ENCODE results near the gene SV2B.

Gene SV2B

DNA sequence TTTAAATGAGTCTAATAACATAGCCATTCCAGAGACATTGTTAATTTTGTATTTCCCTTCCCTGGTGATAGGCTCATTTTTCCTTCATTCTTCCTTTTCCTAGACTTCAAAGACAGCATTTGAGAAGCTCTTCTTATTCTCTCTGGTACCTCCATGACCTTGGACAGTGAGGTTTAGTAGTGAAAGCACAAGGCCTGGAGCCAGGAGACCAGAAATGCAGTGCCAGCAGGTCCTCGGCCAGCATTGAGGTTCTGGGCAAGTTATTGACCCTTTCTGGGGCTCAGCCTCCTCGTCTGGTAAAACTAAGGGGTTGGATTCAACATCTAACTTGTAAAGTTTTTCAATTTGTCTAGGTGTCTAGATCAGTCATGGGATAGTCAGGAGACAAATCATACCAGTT lies 146.9 kb downstream of the SV2B start:
- Mint-ChIP-seq H3K4me3 (no peak overlapping the region), H3K27me3 (peaks cover 33 to 44% of the 10 kb centered on the region in 2 donors), H3K4me1 (ENCODE audit: low read depth in 2 of 2) (no peaks in the 10 kb centered on the region), H3K36me3 (ENCODE audit: insufficient read depth) (no peaks in the 10 kb centered on the region), H3K9me3 (no peaks in the 10 kb centered on the region), H3K27ac (no peak overlapping the region)
- DNase-seq (no peak), ATAC-seq (replicated peaks) (no peak)

DNA sequence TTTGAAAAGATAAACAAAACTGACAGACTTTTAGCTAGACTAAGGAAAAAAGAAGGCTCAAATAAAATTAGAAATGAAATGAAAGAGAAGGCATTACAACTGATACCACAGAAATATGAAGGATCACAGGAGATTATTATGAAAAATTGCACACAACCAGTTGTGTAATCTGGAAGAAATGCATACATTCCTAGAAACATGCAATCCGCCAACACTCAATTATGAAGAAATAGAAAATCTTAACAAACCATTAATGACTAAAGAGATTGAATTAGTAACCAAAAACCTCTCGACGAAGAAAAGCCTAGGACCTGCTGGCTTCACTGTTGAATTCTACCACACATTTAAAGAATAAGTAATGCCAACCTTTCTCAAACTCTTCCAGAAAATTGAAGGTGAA lies 149.5 kb downstream of the SV2B start:
- no peak overlapping the region for H3K4me3 Mint-ChIP-seq
- H3K27ac Mint-ChIP-seq, result no peak overlapping the region
- DNase-seq (no peak), ATAC-seq (replicated peaks) (no peak)
- peaks cover 44 to 47% of the 10 kb centered on the region in 2 donors for H3K27me3 Mint-ChIP-seq
- H3K4me1 Mint-ChIP-seq (ENCODE audit: low read depth in 2 of 2), result no peaks in the 10 kb centered on the region
- H3K36me3 Mint-ChIP-seq (ENCODE audit: insufficient read depth), result no peaks in the 10 kb centered on the region
- no peaks in the 10 kb centered on the region for H3K9me3 Mint-ChIP-seq

DNA sequence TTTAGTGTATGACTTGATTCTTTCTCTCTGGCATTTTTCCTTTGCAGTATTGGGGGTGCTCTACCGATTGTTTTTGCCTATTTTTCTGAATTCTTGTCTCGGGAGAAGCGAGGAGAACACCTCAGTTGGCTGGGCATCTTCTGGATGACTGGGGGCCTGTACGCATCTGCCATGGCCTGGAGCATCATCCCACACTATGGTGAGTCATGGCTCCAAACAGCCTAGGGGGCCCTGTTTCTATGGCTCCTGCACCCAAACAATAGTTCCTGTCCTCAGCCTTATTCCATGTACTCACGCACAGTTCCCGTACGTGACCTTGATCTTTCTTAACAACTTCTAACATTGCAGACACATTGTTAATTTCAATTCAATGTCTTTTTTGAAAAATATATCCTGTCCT lies 152.3 kb downstream of the SV2B start:
- Mint-ChIP-seq H3K27me3 (peaks cover 56 to 62% of the 10 kb centered on the region in 2 donors), H3K9me3 (no peaks in the 10 kb centered on the region)

DNA sequence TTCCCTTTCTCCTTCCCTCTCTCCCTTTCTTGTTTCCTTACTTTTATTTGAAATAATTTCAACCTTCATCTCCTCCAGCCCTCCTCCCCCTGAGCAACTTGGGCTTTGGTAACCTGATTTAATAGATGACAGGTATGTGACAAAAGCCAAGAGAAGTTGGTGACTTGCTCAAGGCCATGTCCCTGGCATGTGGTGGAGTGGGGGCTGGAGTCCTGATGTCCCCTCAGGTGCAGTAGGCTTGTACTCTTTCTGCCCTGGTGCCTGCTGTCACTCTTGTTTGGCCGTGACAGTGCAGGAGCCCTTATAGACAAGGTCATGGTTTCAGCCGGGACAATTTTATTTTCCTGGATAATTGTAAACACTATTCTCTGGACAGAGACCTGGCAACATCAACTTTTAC lies 152.7 kb downstream of the SV2B start:
- peaks cover 58 to 63% of the 10 kb centered on the region in 2 donors for H3K27me3 Mint-ChIP-seq
- H3K4me1 Mint-ChIP-seq (ENCODE audit: low read depth in 2 of 2), result no peaks in the 10 kb centered on the region
- H3K36me3 Mint-ChIP-seq (ENCODE audit: insufficient read depth), result no peaks in the 10 kb centered on the region
- DNase-seq (no peak), ATAC-seq (replicated peaks) (no peak)
- H3K27ac Mint-ChIP-seq, result no peak overlapping the region
- H3K9me3 Mint-ChIP-seq, result no peaks in the 10 kb centered on the region
- no peak overlapping the region for H3K4me3 Mint-ChIP-seq

More for the DNA sequence above, 152.3 kb downstream of the SV2B start:
- ATAC-seq (replicated peaks), result no peak
- H3K36me3 Mint-ChIP-seq (ENCODE audit: insufficient read depth), result no peaks in the 10 kb centered on the region
- no peak overlapping the region for H3K4me3 Mint-ChIP-seq
- no peak overlapping the region for H3K27ac Mint-ChIP-seq
- no peak for DNase-seq
- no peaks in the 10 kb centered on the region for H3K4me1 Mint-ChIP-seq (ENCODE audit: low read depth in 2 of 2)

DNA sequence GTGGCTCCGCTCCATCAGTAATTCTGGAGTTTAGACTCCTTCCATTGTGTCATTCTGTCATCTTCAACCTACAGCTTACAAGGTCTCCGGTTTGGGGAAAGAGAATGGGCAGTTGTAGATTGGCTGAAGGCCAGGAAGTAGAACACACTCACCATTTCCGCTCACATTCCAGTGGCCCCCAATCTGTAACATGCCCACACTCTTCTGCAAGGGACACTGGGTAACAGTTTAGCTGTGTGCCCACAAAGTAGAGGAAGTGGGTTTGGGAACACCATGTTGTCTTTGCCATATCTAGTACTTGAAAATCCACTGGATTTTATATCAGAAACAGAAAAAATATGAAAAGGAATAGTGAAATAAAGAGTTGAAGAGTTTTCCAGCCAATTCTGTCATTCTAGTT lies 153.5 kb downstream of the SV2B start:
- Mint-ChIP-seq H3K4me1 (ENCODE audit: low read depth in 2 of 2) (peaks cover 0 to 2% of the 10 kb centered on the region in 2 donors), H3K36me3 (ENCODE audit: insufficient read depth) (no peaks in the 10 kb centered on the region), H3K27me3 (peaks cover 59 to 72% of the 10 kb centered on the region in 2 donors), H3K27ac (no peak overlapping the region), H3K4me3 (no peak overlapping the region), H3K9me3 (no peaks in the 10 kb centered on the region)
- ATAC-seq (replicated peaks) (no peak), DNase-seq (no peak)

DNA sequence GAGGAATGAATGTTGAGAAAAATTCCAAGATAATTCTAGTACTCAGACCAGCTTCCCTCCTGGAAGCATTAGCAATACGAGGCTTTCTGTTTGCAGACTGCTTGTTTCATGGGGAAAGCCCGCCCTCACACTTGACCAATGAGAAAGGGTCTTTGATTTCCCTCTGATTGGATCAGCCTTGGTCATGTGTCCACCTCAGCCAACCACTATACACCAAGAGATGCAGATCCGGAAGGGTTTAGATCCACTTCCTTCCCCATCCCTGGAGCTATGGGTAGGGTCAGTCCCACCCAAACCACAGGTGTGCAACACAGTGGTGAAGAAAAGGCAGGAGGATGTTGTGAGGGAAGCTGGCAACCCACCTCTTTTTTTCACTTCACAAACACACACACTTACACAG lies 154.7 kb downstream of the SV2B start:
- no peaks in the 10 kb centered on the region for H3K9me3 Mint-ChIP-seq
- no peak overlapping the region for H3K27ac Mint-ChIP-seq
- no peaks in the 10 kb centered on the region for H3K36me3 Mint-ChIP-seq (ENCODE audit: insufficient read depth)
- no peak overlapping the region for H3K4me3 Mint-ChIP-seq
- ATAC-seq (replicated peaks) (no peak), DNase-seq (no peak)
- peaks cover 0 to 2% of the 10 kb centered on the region in 2 donors for H3K4me1 Mint-ChIP-seq (ENCODE audit: low read depth in 2 of 2)
- H3K27me3 Mint-ChIP-seq, result peaks cover 50 to 75% of the 10 kb centered on the region in 2 donors

DNA sequence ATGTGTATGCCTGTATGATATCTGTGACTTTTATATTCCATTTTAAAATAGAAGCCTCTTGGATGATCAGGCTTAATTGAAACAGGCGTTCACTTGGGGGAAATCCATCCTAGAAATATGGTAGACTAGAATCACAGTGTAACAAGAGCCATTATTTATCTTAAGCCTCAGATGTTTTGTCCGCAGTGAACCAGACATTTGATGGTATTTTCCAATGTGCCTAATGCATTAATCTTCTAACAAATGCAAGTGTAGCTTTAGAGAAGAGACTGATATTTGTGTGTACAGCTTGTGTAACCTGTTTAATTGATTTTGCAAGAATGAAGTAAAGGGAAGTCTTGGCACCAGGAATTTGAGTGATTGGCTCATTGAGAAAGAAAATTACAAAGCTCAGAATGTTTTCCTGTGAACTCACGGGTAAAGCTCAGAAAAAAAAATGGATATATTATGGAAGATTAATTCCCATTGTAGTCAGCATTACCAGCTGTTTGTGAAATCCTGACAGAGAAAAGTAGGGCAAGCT lies 155.7 kb downstream of the SV2B start:
- no peak for DNase-seq
- H3K4me3 Mint-ChIP-seq, result no peak overlapping the region
- H3K4me1 Mint-ChIP-seq (ENCODE audit: low read depth in 2 of 2), result peaks cover 0 to 2% of the 10 kb centered on the region in 2 donors
- peaks cover 51 to 84% of the 10 kb centered on the region in 2 donors for H3K27me3 Mint-ChIP-seq
- no peak overlapping the region for H3K27ac Mint-ChIP-seq
- H3K9me3 Mint-ChIP-seq, result no peaks in the 10 kb centered on the region
- no peaks in the 10 kb centered on the region for H3K36me3 Mint-ChIP-seq (ENCODE audit: insufficient read depth)
- no peak for ATAC-seq (replicated peaks)

DNA sequence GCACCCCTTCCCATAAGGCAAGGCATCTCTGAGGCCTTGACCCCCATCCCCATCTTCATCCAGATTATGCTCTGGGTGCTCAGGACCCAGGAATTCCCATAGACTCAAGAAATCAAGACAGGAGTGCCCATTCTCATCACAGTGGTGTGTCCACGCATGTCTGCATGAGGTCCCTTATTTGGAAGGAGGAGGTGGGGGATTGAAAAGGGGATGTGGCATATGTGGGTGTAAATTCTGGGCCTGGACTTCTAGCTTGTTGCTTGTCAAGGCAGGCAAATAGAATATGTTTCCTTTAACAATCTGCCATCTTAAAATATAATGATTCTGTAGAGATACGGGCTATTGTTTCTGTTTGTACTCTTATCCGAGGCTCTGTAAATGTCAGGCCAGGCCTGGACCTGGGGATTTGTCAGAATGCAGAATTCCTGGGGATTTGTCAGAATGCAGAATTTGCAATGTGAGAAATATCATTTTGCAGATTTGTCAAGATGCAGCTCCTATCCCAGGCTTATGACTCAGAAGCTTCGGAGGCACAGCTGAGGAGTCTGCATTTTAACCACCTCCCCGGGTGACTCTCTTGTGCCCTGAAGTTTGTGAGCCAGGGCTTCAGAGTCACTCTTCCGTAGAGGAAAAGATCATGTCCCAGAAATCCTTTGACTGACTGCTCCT lies 157.8 kb downstream of the SV2B start:
- Mint-ChIP-seq H3K27ac (no peak overlapping the region), H3K4me3 (no peak overlapping the region), H3K9me3 (no peaks in the 10 kb centered on the region), H3K36me3 (ENCODE audit: insufficient read depth) (no peaks in the 10 kb centered on the region), H3K4me1 (ENCODE audit: low read depth in 2 of 2) (peaks cover 0 to 2% of the 10 kb centered on the region in 2 donors), H3K27me3 (peaks cover 43 to 69% of the 10 kb centered on the region in 2 donors)
- ATAC-seq (replicated peaks) (no peak), DNase-seq (no peak)

DNA sequence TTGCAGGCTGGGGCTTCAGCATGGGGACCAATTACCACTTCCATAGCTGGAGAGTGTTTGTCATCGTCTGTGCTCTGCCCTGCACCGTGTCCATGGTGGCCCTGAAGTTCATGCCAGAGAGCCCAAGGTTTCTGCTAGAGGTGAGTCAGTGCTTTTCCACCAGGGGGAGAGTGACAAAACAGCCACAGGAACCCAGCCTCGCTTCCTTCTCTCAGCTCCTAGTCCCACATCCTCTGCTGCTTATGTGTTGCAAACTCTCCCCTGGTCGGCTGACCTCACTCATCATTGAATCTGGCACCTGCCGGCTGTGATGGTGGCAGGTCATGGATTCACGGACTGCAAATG lies 158.3 kb downstream of the SV2B start:
- Mint-ChIP-seq H3K4me1 (ENCODE audit: low read depth in 2 of 2) (peaks cover 0 to 2% of the 10 kb centered on the region in 2 donors), H3K36me3 (ENCODE audit: insufficient read depth) (no peaks in the 10 kb centered on the region), H3K9me3 (no peaks in the 10 kb centered on the region), H3K27ac (no peak overlapping the region), H3K4me3 (no peak overlapping the region), H3K27me3 (peaks cover 42 to 64% of the 10 kb centered on the region in 2 donors)
- DNase-seq (no peak), ATAC-seq (replicated peaks) (no peak)

DNA sequence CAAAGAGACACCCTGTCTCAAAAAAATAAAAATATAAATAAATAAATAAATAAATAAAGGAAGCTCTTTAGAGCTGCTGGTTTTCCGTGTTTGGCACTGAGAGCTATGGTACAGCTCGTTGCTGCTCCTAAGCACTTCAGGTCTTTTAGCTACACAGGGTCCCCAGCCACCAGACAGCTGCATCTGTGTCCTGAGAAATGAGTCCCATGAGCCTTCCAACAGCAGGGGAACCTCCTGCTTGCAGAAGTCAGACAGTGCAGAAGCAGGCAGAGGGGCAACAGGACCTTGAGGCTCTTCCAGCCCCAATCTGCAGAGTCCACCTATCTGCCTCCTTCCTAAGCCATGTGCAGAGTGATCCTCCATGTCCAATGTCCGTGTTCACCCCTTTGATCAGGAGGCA lies 159.0 kb downstream of the SV2B start:
- H3K4me1 Mint-ChIP-seq (ENCODE audit: low read depth in 2 of 2), result peaks cover 0 to 2% of the 10 kb centered on the region in 2 donors
- no peak for DNase-seq
- no peak overlapping the region for H3K4me3 Mint-ChIP-seq
- H3K9me3 Mint-ChIP-seq, result no peaks in the 10 kb centered on the region
- peaks cover 42 to 57% of the 10 kb centered on the region in 2 donors for H3K27me3 Mint-ChIP-seq
- no peak for ATAC-seq (replicated peaks)
- H3K36me3 Mint-ChIP-seq (ENCODE audit: insufficient read depth), result no peaks in the 10 kb centered on the region
- no peak overlapping the region for H3K27ac Mint-ChIP-seq

DNA sequence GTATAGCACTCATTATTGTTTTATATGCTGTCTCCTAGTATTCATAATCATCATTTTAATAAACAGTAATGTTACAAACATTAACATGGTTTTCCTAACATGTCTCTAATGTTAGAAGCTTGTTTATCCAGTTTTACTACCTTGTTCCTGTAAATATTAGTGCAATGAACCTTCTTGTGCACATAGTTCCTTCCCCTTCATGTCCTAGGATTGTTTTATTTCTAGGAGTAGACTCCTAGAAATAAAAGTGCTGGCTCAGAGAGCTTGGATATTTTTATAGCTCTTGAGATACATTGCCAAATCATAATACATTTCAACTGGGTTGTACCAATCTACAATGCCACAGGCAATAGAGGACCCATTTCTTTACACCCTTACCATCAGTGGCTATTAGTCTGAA lies 161.3 kb downstream of the SV2B start:
- H3K4me3 Mint-ChIP-seq, result no peak overlapping the region
- no peak overlapping the region for H3K27ac Mint-ChIP-seq
- peaks cover 0 to 2% of the 10 kb centered on the region in 2 donors for H3K4me1 Mint-ChIP-seq (ENCODE audit: low read depth in 2 of 2)
- no peaks in the 10 kb centered on the region for H3K9me3 Mint-ChIP-seq
- peaks cover 33 to 46% of the 10 kb centered on the region in 2 donors for H3K27me3 Mint-ChIP-seq
- H3K36me3 Mint-ChIP-seq (ENCODE audit: insufficient read depth), result no peaks in the 10 kb centered on the region
- no peak for ATAC-seq (replicated peaks)
- no peak for DNase-seq

DNA sequence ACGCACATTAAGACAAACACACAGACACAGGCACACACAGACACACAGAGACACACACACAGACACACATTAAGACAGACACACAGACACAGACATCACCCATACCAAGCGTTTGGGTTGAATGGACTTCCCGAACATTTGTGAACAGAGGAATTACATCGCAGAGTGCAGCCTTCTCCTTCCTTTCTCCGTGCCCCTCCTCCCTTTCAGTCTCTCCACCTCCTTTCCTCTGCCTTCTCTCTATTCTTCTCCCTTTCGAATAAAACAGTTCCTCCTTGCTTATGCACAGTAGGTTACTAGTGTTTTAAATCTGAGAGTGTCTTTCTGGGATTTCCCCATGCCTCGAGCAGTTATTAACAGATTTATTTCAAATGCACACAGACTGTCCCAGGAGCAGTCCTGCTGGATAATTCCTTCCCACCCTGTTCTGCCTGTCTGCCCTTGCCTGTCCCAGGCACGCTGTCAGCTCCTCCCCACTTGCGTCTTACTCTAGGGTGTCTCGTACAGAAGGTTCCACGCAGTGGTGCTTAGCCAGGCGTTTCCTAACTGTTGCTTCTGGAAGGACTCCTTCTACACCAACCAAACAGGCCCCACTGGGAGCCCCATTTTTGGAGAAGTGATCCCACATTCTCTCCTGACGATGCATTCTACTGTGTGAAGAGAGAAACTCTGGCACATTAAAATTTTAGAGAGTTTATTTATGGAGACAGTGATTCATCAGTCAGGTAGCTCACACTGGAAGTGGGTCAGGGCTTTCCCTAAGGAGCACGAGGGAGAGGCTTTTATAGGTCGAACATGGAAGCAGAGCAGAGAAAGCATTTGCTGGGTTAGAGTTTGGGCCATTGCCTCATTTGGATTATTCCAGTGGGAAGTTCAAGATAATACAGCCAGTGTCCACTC lies 163.8 kb downstream of the SV2B start:
- ATAC-seq (replicated peaks) (no peak), DNase-seq (no peak)
- H3K9me3 Mint-ChIP-seq, result no peaks in the 10 kb centered on the region

DNA sequence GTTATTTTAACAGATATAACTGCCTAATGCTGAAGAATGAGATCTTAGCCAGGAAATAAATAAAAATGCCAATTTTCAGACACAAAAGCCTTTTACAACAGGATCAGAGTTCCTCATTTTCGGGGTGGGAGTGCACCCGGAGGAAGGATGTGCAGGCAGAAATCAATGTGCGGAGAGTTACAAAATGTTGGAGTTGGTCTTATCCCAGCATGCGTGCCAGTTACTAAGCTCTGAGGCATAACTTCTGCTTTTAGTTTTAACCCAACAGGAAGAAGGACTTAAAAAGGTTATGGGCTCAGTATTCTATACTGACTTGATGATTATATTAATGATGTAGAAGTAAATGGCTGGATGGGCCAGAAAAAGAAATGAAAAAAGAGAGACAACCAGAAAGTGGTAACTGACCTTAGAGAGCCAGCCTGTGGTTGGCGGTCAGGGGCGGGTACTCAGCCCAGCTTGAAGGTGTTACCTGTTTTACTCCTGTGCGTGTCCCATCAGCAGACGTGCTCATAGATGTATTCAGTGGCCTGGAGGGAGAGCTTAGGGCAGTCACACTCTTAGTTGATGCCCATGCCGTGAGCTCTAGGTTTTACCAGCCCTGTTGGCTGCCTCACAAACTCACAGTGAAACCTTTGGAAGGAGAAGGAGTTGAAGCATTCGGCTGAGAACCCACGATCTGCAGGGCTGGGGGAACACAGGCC lies 164.7 kb downstream of the SV2B start:
- DNase-seq, result no peak
- no peak for ATAC-seq (replicated peaks)
- H3K27me3 Mint-ChIP-seq, result peaks cover 17 to 39% of the 10 kb centered on the region in 2 donors
- no peaks in the 10 kb centered on the region for H3K9me3 Mint-ChIP-seq
- H3K4me3 Mint-ChIP-seq, result no peak overlapping the region
- no peaks in the 10 kb centered on the region for H3K36me3 Mint-ChIP-seq (ENCODE audit: insufficient read depth)
- no peak overlapping the region for H3K27ac Mint-ChIP-seq
- no peaks in the 10 kb centered on the region for H3K4me1 Mint-ChIP-seq (ENCODE audit: low read depth in 2 of 2)

More for the DNA sequence above, 163.8 kb downstream of the SV2B start:
- H3K36me3 Mint-ChIP-seq (ENCODE audit: insufficient read depth), result no peaks in the 10 kb centered on the region
- peaks cover 20 to 33% of the 10 kb centered on the region in 2 donors for H3K27me3 Mint-ChIP-seq
- H3K4me1 Mint-ChIP-seq (ENCODE audit: low read depth in 2 of 2), result no peaks in the 10 kb centered on the region
- H3K4me3 Mint-ChIP-seq, result no peak overlapping the region
- no peak overlapping the region for H3K27ac Mint-ChIP-seq

All from effector memory CD8-positive, alpha-beta T cell (primary cell).